ENCODE results near the gene MPV17L.

- TF ChIP-seq CTCF (IDR thresholded peaks at IDR 0.05) (no peak), EP300 (IDR thresholded peaks at IDR 0.05) (no peak), POLR2A (IDR thresholded peaks at IDR 0.05) (no peak), POLR2AphosphoS5 (IDR thresholded peaks at IDR 0.05) (no peak)
These were observed 39.8 kb downstream of the MPV17L start for GRCh38 chr16:15435216-15435864.
